ENCODE data around the gene DUOXA1. TPM values are rescaled to one million over a fixed set of nuclear protein-coding genes. Genes with fewer than 3 reads are reported as not detected.
A peak's percentile ranks its signal among the peaks of the same experiment; 100 is the strongest.

Gene DUOXA1
- total RNA-seq, 2 donors from 2014 or later: 0.58 TPM; not detected in 1

- Mint-ChIP-seq H3K36me3 (ENCODE audit: low read depth) (no peaks in the 10 kb centered on the region), H3K27me3 (peaks cover 45% of the 10 kb centered on the region), H3K4me3 (peak overlapping the region; percentile 14)
Measured at GRCh38 chr15:45130291-45131000, 767 bp upstream of the DUOXA1 start.

GRCh38 chr15:45128971-45129639, 574 bp downstream of the DUOXA1 start:
- ATAC-seq (replicated peaks): no peak
- Mint-ChIP-seq H3K9me3 (no peaks in the 10 kb centered on the region), H3K4me3 (peak overlapping the region; percentile 2), H3K4me1 (no peaks in the 10 kb centered on the region), H3K27me3 (peaks cover 44% of the 10 kb centered on the region), H3K36me3 (ENCODE audit: low read depth) (no peaks in the 10 kb centered on the region), H3K27ac (no peak overlapping the region)

More at GRCh38 chr15:45130291-45131000, 767 bp upstream of the DUOXA1 start:
- Mint-ChIP-seq H3K27ac (no peak overlapping the region), H3K4me1 (no peaks in the 10 kb centered on the region), H3K9me3 (no peaks in the 10 kb centered on the region)
- ATAC-seq (replicated peaks): no peak

- Mint-ChIP-seq H3K27me3 (peaks cover 36% of the 10 kb centered on the region), H3K27ac (no peak overlapping the region), H3K4me3 (no peak overlapping the region), H3K9me3 (no peaks in the 10 kb centered on the region), H3K36me3 (ENCODE audit: low read depth) (no peaks in the 10 kb centered on the region), H3K4me1 (no peaks in the 10 kb centered on the region)
- peak; percentile 58 for ATAC-seq (replicated peaks)
Measured at GRCh38 chr15:45126535-45127158, 3.0 kb downstream of the DUOXA1 start.

GRCh38 chr15:45123397-45123796, 6.3 kb downstream of the DUOXA1 start:
- no peak for ATAC-seq (replicated peaks)
- Mint-ChIP-seq H3K9me3 (no peaks in the 10 kb centered on the region), H3K36me3 (ENCODE audit: low read depth) (no peaks in the 10 kb centered on the region), H3K27me3 (peaks cover 36% of the 10 kb centered on the region), H3K27ac (no peak overlapping the region), H3K4me3 (no peak overlapping the region), H3K4me1 (no peaks in the 10 kb centered on the region)

GRCh38 chr15:45122719-45123118, 7.0 kb downstream of the DUOXA1 start:
- ATAC-seq (replicated peaks): no peak
- Mint-ChIP-seq H3K4me1 (peaks cover 5% of the 10 kb centered on the region), H3K9me3 (no peaks in the 10 kb centered on the region), H3K4me3 (no peak overlapping the region), H3K36me3 (ENCODE audit: low read depth) (no peaks in the 10 kb centered on the region), H3K27me3 (peaks cover 36% of the 10 kb centered on the region), H3K27ac (no peak overlapping the region)

GRCh38 chr15:45121706-45122417, 7.8 kb downstream of the DUOXA1 start:
- Mint-ChIP-seq H3K4me1 (peaks cover 10% of the 10 kb centered on the region), H3K4me3 (no peak overlapping the region), H3K9me3 (no peaks in the 10 kb centered on the region), H3K27ac (no peak overlapping the region), H3K36me3 (ENCODE audit: low read depth) (no peaks in the 10 kb centered on the region), H3K27me3 (peaks cover 40% of the 10 kb centered on the region)
- ATAC-seq (replicated peaks): no peak

GRCh38 chr15:45121020-45121419, 8.7 kb downstream of the DUOXA1 start:
- peaks cover 40% of the 10 kb centered on the region for H3K27me3 Mint-ChIP-seq

GRCh38 chr15:45120081-45120972, 9.4 kb downstream of the DUOXA1 start:
- H3K36me3 Mint-ChIP-seq (ENCODE audit: low read depth): no peaks in the 10 kb centered on the region
- peaks cover 41% of the 10 kb centered on the region for H3K27me3 Mint-ChIP-seq
- H3K4me3 Mint-ChIP-seq: no peak overlapping the region
- H3K4me1 Mint-ChIP-seq: peaks cover 10% of the 10 kb centered on the region
- no peaks in the 10 kb centered on the region for H3K9me3 Mint-ChIP-seq
- ATAC-seq (replicated peaks): no peak
- no peak overlapping the region for H3K27ac Mint-ChIP-seq

More at GRCh38 chr15:45121020-45121419, 8.7 kb downstream of the DUOXA1 start:
- no peak for ATAC-seq (replicated peaks)
- H3K27ac Mint-ChIP-seq: no peak overlapping the region
- peaks cover 10% of the 10 kb centered on the region for H3K4me1 Mint-ChIP-seq
- no peak overlapping the region for H3K4me3 Mint-ChIP-seq
- no peaks in the 10 kb centered on the region for H3K36me3 Mint-ChIP-seq (ENCODE audit: low read depth)
- no peaks in the 10 kb centered on the region for H3K9me3 Mint-ChIP-seq

- H3K4me1 Mint-ChIP-seq: peaks cover 10% of the 10 kb centered on the region
- no peak overlapping the region for H3K27ac Mint-ChIP-seq
- no peaks in the 10 kb centered on the region for H3K9me3 Mint-ChIP-seq
- ATAC-seq (replicated peaks): no peak
- peaks cover 46% of the 10 kb centered on the region for H3K27me3 Mint-ChIP-seq
- no peak overlapping the region for H3K4me3 Mint-ChIP-seq
- H3K36me3 Mint-ChIP-seq (ENCODE audit: low read depth): no peaks in the 10 kb centered on the region
Measured at GRCh38 chr15:45118996-45119395, 10.7 kb downstream of the DUOXA1 start.

- H3K4me1 Mint-ChIP-seq: peaks cover 10% of the 10 kb centered on the region
- no peaks in the 10 kb centered on the region for H3K36me3 Mint-ChIP-seq (ENCODE audit: low read depth)
- H3K4me3 Mint-ChIP-seq: peak overlapping the region; percentile 57
- H3K27me3 Mint-ChIP-seq: peaks cover 53% of the 10 kb centered on the region
- H3K9me3 Mint-ChIP-seq: no peaks in the 10 kb centered on the region
- peak; percentile 98 for ATAC-seq (replicated peaks)
- no peak overlapping the region for H3K27ac Mint-ChIP-seq
Measured at GRCh38 chr15:45118131-45118588, 11.5 kb downstream of the DUOXA1 start.

- peak; percentile 16 for ATAC-seq (replicated peaks)
- H3K27ac Mint-ChIP-seq: no peak overlapping the region
- H3K4me1 Mint-ChIP-seq: peaks cover 10% of the 10 kb centered on the region
- H3K27me3 Mint-ChIP-seq: peaks cover 56% of the 10 kb centered on the region
- H3K36me3 Mint-ChIP-seq (ENCODE audit: low read depth): no peaks in the 10 kb centered on the region
- peak overlapping the region; percentile 57 for H3K4me3 Mint-ChIP-seq
- H3K9me3 Mint-ChIP-seq: no peaks in the 10 kb centered on the region
Measured at GRCh38 chr15:45117308-45118130, 12.2 kb downstream of the DUOXA1 start.

GRCh38 chr15:45116482-45117307, 13.0 kb downstream of the DUOXA1 start:
- H3K4me3 Mint-ChIP-seq: peak overlapping the region; percentile 57
- ATAC-seq (replicated peaks): no peak

More at GRCh38 chr15:45116482-45117307, 13.0 kb downstream of the DUOXA1 start:
- H3K36me3 Mint-ChIP-seq (ENCODE audit: low read depth): no peaks in the 10 kb centered on the region
- peaks cover 64% of the 10 kb centered on the region for H3K27me3 Mint-ChIP-seq
- H3K9me3 Mint-ChIP-seq: no peaks in the 10 kb centered on the region
- H3K4me1 Mint-ChIP-seq: peaks cover 10% of the 10 kb centered on the region
- no peak overlapping the region for H3K27ac Mint-ChIP-seq

All from activated T-helper 17 cell treated with anti-CD3 and anti-CD28 coated beads, Interleukin-2, amount 50 U/mL, for 72 hours (primary cell).